ENCODE measurements around the gene SORBS1.
"Not testable (repeated sequence)": the region's sequence is repeated elsewhere in the genome, so short reads cannot be mapped to it uniquely, and the experiment has no call there.

SORBS1 gene

DNA sequence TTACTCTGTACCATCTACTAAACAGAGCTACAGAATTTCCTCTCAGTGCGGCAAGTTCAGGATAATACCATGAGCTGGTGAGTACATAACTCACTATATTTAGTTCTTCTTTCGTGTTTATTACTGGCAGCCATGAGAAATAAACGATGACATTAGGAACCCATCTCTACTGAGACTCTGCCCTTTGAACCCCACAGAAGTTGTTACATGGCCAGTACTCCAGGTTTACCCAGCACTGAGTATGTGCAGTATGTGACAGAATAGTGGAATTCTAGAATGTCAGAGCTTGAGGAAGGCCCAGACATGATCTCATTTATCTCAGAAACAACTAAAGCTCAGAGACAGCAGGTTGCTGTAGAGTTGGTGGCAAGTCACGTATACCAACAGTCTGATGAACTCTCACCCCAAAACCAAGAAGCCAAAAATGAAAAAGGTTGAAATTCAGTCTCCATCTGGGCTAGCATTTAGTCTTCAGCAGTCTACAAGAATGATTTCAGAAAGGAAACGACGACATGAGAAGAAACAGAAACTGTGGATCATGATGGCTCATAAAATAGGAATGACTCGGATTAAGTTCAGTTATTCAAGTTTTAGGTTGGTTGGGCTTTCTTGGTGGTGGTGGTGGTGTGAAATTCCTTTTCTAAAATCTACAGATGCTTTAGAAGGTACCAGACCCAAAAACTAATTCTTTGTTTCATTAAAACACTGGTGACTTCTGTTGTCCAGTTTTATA lies 78.5 kb downstream of the SORBS1 start:
- DNase-seq (ENCODE audit: low read depth), result no peak

DNA sequence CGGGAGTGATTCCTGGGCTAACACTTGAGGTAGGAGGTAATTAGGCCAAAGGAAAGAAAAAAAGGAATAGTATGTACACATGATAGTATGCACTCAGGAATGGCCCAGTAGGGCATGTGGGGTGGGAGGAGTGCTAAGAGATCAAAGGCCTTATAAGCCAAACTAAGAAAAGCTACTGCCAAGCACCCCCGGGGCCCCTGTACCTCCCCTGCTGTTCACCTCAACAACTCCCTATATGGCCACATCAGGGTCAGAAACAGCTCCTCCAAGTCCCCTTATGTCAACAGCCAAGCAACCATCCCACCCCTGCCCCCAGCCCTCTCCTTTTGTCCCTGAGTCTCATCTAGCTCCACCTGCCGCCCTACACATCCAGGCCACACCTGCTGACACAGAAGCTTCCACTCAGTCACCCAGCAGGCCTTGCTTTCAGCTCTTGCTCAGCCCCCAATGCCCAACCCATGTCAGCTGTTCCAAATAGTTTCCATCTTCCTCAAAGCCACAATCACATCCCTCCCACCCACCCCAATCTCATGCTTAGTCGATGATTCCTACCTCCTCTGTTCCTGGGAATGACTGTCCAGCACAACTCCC lies 80.2 kb downstream of the SORBS1 start:
- no peak for DNase-seq (ENCODE audit: low read depth)

DNA sequence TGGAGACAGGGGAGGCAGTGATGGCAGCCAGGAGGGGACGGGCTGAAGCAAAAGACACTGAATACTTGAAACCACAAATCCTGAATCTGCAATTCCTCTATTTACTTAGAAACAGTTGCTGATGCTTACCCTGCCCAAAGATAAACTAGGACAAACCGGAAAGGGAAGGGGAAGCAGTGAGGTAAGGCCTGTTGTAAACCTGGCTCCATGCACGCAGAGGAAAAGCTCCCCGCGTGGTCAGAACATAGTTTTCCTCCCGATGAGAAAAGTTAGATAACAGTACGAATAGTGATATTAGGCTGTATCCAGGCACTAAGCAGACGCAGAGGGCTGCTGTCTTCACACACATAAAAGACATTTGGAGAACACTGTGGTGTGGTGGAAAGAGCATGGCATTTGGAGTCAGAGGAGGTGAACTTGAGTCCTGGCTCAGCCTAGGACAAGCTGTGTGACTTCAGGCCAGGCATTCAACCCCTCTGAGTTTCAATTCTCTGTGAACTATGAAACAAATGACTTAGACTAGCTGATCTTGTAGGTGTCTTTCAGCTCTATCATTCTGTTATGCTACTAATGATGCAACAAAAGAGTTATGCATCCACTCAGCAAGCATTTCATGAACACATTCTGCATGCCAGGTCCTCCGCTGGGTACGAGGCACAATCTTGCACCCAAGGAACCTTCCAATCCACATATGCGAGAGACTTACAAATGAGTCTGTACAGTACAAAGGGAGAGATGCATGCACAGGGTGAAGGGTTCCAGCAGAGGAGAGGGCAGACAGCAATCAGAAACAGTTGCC lies 80.9 kb downstream of the SORBS1 start:
- no peak for DNase-seq (ENCODE audit: low read depth)

DNA sequence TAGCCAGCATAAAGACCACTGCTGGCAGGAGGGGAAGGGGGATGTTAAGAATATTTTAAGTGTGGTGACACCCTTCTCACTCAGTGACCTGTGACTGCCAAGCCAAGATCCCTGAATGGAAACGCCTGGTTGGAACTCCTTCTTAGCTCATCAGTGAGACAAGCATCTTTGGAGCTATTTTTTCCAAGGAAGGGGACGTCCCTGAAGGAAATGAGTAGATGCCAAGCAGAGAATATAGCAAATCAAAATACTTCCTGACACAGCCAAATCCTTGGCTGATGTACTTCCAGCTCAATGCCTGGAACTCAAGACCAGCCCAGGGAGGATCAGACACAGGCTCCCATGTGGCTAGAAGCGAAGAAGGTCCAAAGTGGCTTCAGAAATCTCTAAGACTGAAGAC lies 82.2 kb downstream of the SORBS1 start:
- no peak for DNase-seq (ENCODE audit: low read depth)

DNA sequence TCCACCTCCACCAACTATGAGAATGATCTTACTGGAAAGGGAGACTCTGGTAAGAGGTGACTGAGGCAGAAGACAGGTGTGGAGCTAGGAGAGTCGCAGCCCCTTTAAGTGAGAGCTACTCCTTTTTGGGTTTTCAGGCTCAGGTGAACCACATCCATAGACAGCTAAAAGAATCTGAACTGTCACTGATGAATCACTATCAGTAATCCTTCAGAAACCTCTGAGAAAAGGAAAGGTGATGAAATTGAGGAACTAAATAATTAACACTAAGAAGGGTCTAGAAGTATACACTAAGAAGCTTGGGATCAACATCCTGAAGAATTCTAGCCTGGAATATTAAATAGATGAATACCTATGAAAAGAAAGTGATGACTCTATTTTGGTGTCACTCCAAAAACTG lies 83.0 kb downstream of the SORBS1 start:
- DNase-seq (ENCODE audit: low read depth), result no peak

DNA sequence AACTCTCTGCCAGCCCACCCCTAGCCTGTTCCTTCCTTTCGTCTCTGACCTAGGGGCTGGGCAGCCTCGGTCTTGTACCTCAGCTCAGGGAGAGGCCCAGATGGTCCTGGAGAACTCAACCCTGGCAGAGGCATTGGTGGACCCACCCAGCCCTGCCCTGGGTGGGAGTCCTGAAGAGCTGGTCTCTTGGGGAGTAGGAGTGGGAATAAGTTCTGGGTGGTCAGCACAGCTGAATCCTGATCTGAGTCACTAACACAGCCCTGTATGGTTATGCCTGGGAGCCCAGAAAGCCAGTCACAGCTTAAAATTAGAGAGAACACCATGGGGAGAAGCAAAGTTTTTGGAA lies 84.0 kb downstream of the SORBS1 start:
- DNase-seq (ENCODE audit: low read depth), result no peak

DNA sequence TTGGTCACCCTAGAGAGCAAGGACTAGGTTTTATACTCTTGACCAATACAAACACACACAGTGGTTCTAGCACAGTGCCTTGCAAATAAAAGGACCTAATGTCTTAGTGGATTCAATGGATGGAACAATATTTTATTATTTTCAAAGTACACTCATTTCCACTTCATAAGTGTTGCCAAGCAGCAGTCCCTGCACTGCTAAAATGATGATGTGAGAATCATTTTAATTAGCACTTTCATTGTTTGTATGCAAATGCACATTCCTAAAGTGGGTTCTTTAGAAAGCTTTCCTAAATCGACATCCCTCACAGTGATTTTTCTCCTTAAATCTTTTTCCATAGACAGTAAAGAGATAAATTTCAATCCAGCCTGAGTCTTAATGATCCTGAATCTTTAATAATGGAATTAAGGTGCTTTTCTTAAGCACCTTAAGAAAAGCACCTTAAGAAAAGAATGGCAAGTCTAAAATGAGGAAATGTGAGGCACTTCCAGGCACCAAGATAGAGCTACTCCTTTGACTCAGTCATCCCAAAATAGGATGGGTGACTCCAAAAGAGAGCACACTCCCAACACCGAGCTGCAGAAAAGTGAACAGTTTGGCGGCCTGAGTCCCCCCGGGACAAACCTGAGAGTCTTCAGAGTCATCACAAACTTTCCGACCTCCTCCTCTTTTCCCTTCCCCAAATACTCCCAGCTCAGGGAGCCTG lies 84.5 kb downstream of the SORBS1 start:
- no peak for DNase-seq (ENCODE audit: low read depth)

DNA sequence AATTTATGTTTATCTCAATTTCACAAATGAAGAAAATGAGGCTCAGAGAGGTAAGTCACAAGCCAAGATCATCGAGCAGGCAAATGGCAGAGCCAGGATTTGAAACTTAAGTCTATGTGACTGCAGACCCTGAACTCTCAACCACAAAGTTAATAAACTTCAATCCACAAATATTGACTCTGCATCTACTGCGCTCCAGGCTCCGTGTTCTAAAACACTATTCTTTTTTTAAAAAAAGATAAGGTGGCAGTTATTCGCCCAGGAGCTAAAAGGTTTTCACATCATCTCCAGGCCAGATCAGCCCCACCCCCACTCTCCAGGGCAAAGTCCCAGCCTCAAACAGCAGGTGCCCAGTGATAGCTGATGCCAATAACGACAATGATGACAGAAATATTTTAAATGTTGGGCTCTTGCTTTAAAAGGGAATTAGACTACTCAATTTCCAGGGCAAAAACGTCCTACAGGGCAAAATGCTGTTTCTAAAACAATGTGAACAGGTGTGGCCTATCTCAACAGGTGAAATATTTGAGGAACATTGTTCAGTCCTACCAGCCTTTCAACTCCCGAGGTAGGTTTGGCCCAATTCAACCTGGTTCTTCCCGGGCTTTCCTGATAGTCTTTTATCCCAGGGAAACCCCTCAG lies 85.2 kb downstream of the SORBS1 start:
- DNase-seq (ENCODE audit: low read depth), result no peak

DNA sequence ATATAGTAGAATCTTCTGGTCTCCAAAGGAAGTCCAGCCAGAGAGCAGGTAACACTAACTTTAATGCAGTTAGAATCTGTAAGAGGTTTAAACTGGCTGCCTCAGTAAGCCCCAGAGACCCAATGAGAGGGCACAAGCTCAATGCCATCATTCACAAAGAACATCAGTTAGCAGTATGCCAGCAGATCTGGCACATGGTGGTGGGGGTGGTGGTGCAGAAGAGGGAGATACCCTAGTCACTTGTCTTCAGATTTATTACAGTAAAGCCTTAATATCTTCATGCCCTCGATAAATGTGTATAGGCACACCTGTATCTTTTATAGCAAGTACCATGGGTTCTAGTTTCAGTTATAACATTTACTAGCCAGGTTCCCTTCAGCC lies 86.2 kb downstream of the SORBS1 start:
- DNase-seq (ENCODE audit: low read depth), result no peak

DNA sequence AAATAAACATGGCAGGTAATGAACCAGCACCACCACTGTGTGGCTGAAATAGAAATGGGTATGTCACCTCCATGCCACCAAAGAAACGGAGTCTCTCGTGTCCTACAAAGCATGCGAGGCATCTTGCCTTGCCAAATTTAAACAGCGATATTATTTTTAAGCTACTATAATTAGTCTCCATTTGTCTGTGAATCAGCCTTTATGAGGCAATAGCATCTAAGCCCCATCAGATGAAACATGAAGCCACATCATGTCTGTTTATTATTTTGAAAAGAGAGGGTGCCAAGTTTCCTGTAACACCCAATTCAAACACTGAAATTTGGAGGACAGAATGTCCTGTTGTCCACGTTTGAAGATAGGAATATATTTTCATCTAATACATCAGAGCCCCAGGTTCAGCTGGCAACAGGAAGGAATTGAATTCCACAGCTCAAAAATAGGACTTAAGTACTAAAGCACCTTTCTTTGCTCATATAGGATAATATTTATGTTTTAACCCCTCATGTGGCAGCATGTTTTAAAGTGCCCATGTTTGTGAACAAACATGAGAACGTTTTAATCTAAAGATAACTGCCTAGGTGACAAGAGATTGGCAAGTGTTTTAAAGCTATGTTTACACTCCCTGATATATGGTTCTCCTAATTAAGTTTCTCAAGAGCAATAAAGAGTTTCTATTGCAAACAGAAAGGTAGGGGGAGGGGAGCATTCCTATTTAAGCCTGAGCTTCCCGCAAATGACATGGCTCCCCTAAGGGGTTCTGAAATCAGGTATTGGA lies 86.8 kb downstream of the SORBS1 start:
- DNase-seq (ENCODE audit: low read depth), result no peak

DNA sequence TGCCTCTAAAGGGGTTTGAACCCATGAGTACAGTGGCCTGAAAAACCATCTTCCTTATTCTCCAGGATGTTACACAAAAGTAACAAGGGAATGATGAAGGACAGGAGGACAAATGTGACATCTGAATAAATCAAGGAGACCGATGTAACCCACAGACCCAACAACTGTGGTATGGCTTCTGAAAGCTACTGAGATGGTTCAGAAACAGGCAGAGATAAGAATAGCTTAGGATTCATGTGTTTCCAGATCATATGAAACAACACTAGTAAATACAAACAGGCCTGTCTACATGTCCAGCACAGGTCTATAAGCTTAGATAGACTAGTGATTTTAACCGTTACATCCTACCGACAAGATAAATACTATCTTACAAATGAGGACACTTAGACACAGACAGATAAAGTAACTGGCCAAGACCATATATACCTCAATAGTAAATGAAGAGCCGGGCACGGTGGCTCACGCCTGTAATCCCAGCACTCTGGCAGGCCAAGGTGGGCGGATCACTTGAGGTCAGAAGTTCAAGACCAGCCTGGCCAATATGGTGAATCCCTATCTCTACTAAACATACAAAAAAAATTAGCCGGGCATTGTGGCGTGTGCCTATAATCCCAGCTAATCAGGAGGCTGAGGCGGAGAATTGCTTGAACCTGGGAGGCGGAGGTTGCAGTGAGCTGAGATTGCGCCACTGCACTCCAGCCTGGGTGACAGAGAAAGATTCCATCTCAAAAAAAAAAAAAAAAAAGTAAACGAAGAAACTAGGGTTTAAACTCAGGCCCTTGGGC lies 88.7 kb downstream of the SORBS1 start:
- no peak for DNase-seq (ENCODE audit: low read depth)

DNA sequence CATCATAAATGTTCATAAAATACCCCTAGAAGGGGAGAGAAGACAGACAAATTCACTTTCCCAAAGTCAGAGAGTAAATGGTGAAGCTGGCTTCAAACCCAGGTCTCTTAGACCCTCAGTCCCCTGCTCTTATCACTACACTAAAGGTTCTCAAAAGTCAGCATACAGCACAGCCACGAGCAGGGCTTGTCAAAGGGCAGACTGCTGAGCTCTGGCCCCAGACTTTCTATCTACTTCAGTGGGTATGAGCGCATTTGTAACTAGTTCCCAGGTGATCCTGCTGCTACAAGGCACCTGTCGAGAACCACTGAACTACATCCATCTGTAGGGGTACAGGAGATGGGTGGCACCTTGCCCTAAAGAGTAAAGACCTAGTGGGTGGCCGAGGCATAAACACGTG lies 91.5 kb downstream of the SORBS1 start:
- DNase-seq (ENCODE audit: low read depth), result no peak

DNA sequence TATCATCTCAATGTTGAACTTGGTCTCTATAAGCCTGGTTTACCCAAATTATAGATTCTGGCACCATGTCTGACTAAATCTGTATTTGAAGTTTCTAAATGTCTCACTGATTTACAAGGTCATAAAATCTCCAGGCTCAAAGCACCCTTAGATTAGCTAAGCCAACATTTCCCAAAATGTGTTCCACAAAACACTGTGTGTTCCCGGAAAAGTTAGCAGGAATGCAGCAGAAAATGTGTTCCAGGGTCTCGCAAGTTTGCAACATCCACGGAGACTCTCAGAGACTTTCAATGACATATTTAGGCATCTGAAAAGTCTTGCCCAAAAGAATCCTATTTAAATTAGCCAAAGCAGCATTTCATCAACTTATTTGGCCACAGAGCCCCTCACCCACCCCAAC lies 91.9 kb downstream of the SORBS1 start:
- DNase-seq (ENCODE audit: low read depth), result no peak

DNA sequence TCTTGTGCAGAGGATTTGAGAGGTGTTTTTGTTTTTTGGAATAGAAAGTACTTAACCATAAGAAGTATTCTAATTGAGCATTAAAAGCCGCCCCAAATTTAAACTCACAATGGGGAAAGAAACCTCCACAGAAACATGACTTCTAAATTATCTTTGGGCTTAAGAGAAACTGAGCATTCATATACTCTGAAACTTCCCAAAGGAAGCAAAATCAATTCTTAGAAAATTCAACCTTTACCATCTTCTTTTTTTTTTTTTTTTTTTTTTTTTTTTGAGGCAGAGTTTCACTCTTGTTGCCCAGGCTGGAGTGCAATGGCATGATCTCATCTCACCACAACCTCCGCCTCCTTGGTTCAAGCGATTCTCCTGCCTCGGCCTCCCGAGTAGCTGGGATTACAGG lies 93.5 kb downstream of the SORBS1 start:
- not testable (repeated sequence) for DNase-seq (ENCODE audit: low read depth)

DNA sequence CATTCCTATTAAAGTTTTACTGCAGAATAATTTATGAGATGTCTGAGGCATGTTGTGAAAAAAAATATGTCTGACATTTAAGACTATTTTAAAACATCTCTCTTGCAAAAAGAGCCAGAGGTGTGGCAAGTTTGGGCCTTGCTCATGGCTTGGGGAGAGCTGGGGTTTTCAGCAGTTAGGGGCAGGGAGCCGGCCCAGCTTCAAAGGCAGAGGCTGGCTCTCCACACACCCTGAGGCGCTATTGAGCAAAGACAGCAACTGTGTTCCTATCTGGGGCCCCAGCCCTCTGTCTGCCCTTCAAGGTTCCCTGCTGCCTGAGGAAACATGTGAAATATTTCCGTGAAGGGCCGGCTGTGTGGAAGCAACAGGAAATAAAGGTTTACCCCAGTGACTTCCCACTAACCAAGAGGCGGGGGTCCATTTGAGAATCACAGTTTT lies 94.0 kb downstream of the SORBS1 start:
- DNase-seq (ENCODE audit: low read depth), result no peak

DNA sequence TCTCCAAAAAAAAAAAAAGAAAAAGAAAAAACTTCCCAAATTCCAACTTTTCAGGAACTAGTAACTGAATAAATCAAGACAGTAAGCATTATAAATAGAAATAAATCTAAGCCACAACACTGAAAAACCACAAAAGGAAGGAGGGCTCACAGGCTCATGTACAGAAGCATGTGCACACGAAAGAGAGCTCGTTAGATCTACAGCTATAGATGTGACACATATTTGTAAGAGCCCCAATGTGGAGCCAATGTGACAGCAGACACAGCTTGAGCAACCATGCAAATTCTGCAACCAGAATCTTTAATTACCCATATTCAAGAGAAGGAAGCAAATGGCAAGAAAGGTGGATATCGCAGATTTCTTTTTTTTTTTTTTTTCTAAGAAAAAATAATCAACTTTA lies 94.7 kb downstream of the SORBS1 start:
- no peak for DNase-seq (ENCODE audit: low read depth)

DNA sequence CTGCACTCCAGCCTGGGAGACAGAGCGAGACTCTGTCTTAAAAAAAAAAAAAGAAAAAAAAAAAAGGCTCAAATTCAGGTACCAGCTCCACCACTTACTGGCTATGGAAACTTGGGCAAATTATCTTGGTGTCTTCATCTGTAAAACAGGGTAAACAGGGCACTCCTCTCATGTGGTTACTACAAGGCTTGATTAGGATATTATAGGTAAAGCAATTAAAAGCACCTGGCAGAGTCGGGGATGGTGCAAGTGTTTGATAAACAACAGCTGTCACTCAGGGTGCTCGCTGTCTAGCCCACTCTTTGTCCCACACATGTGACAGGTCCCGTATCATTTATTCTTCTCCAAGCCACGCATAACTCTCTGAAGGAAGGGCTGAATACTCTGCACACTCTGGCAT lies 96.9 kb downstream of the SORBS1 start:
- no peak for DNase-seq (ENCODE audit: low read depth)

DNA sequence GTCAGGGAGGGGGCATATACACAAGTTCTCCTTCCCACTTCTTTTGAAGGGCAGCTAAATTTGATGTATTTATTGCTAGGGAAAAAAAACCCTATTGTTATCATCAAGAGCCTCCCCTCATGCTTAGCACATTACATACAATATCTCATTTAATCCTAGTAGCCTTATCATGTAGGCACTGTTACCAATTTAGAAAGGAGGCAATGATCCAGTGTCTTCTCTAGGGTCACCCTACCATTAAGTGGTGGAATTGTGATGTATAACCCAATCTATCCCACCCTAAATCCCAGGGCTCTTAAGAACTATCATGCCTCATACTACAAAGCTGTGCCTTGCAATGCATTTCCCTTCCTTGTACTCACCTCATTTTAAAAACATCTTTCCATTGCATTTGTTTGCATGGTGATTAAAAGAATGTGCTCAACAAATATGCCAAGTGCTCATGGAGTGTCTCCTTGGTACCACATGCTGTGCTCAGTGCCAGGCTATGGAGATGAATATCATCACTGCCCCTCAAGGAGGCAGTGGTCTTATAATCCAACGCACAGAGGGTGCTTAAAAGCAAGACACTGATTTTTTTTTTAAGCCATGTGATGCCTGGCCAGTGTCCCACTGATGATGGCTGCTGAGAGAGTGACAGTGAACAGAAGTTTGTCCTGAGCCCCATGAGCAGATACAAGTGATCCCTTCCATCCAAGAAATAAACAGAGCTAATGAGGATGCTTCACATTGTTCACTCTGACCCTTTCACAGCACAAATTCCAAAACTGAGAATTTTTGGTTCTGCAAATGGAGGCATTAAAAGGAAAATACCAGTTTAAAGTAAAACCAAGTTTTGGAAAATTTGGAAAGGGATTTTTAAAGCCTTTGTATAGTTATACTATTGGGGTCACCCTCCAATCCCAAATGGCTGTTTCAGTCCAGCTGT lies 98.2 kb downstream of the SORBS1 start:
- no peak for DNase-seq (ENCODE audit: low read depth)

DNA sequence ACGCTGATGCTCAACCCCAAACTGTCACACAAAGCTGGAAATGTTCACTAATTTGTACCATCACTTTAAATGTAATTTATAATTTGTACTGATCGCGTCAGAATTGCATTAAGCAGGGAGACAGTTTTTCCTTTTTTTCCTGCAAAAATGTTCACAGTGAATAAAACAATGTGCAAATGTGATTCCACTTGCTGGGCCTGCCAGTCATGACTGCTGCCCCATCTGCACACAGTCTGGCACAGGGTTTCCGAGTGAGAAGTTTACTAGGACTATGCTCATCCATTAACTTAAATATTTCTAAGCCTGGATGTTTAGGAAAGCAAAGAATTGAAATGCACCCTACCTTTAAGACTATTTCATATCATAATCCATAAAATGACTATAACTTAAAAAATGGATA lies 99.6 kb downstream of the SORBS1 start:
- DNase-seq (ENCODE audit: low read depth), result no peak

Data from stimulated activated CD4-positive, alpha-beta T cell treated with anti-CD3 and anti-CD28 coated beads, Interleukin-2, amount 100 ng/mL, for 4 hours (primary cell).